Stimulated activated CD4-positive, alpha-beta T cell treated with anti-CD3 and anti-CD28 coated beads, Interleukin-15, amount 100 ng/mL, for 1 hour (primary cell): ENCODE measurements around the gene CEP131.

Experiments
- DNase-seq, 2 donors: peaks; one replicate each; pipeline ENCODE4 v3.0.0-alpha.2; 2020; ENCODE audit warnings: low read depth in 1 of 2, low spot score in 1 of 2

Gene CEP131

GRCh38 chr17:81222906-81223761 lies at the start of gene CEP131:
Gene CEP131 (minus strand): TSS chr17:81222965. CDS start chr17:81220056, 2,909 bp downstream.
- DNase-seq: peak; percentile 100

- DNase-seq: no peak
Observed at GRCh38 chr17:81271226-81271625, 48.5 kb upstream of the CEP131 start.

GRCh38 chr17:81270279-81270678 lies 47.5 kb upstream of the CEP131 start:
- DNase-seq: no peak

- DNase-seq: no peak
Observed at GRCh38 chr17:81267390-81268067, 44.8 kb upstream of the CEP131 start.

GRCh38 chr17:81265576-81265975 lies 42.8 kb upstream of the CEP131 start:
- DNase-seq: no peak

GRCh38 chr17:81264640-81265039 lies 41.9 kb upstream of the CEP131 start:
- DNase-seq: no peak

- DNase-seq: no peak
Observed at GRCh38 chr17:81263371-81264181, 40.8 kb upstream of the CEP131 start.

- no peak for DNase-seq
Observed at GRCh38 chr17:81261582-81262336, 39.0 kb upstream of the CEP131 start.

- no peak for DNase-seq
Observed at GRCh38 chr17:81261096-81261495, 38.3 kb upstream of the CEP131 start.

GRCh38 chr17:81260641-81261040 lies 37.9 kb upstream of the CEP131 start:
- DNase-seq: no peak

GRCh38 chr17:81260171-81260570 lies 37.4 kb upstream of the CEP131 start:
- DNase-seq: no peak

- no peak for DNase-seq
Observed at GRCh38 chr17:81259058-81259605, 36.4 kb upstream of the CEP131 start.

GRCh38 chr17:81258292-81258691 lies 35.5 kb upstream of the CEP131 start:
- no peak for DNase-seq

GRCh38 chr17:81257533-81257932 lies 34.8 kb upstream of the CEP131 start:
- no peak for DNase-seq

- DNase-seq: no peak
Observed at GRCh38 chr17:81256616-81257015, 33.9 kb upstream of the CEP131 start.

- no peak for DNase-seq
Observed at GRCh38 chr17:81254955-81255717, 32.4 kb upstream of the CEP131 start.

- DNase-seq: peak; percentile 24 to 37
Observed at GRCh38 chr17:81253358-81254131, 30.8 kb upstream of the CEP131 start.

GRCh38 chr17:81252987-81253329 lies 30.2 kb upstream of the CEP131 start:
- no peak for DNase-seq

GRCh38 chr17:81252326-81252986 lies 29.7 kb upstream of the CEP131 start:
- no peak for DNase-seq
